SIG-M5 treated with dmso at 0.1 percent for 504 hours (cell line): ENCODE measurements around the gene CRACR2A.

Experiments
- DNase-seq: peaks from one replicate; lab custom pipeline; 2025; ENCODE audit not compliant: unreplicated experiment; lab: John Stamatoyannopoulos, UW

CRACR2A gene

GRCh38 chr12:3571724-3572123, 181.2 kb downstream of the CRACR2A start:
- DNase-seq: no peak

- DNase-seq: no peak
Observed at GRCh38 chr12:3571323-3571722, 181.6 kb downstream of the CRACR2A start.

- no peak for DNase-seq
Observed at GRCh38 chr12:3568695-3569094, 184.2 kb downstream of the CRACR2A start.

GRCh38 chr12:3565985-3566384, 186.9 kb downstream of the CRACR2A start:
- no peak for DNase-seq
